Panc1 (cell line): ENCODE measurements around the gene LAMB4. TPM values are rescaled to one million over a fixed set of nuclear protein-coding genes. Genes with fewer than 3 reads are reported as not detected.

ENCODE experiments used
- ATAC-seq: fragments of 200-7000 bp; cut with Tn5 transposase; 2 replicates; pipeline ENCODE4 v1.9.1; 2020; ENCODE audit warnings: mild to moderate bottlenecking, moderate library complexity
- BruUV-seq: library from RNA; stranded (reverse); fragments of 400-500 nt; replicated peaks from 2 replicates; lab custom pipeline; 2021; lab: Mats Ljungman, UMichigan
- CTCF ChIA-PET: fragments of 300-600 bp; sonication (Branson Sonifier 250); formaldehyde crosslinking; loops from one replicate; lab custom pipeline; 2022; ENCODE audit warnings: antibody characterized with exemption; lab: Charles Lee
- POLR2A ChIA-PET: fragments of 300-600 bp; sonication (Branson Sonifier 250); formaldehyde crosslinking; loops from one replicate; lab custom pipeline; 2022; ENCODE audit warnings: antibody characterized with exemption; lab: Charles Lee
- DNase-seq: peaks from one replicate; pipeline ENCODE4 v3.0.0-alpha.2; 2010; ENCODE audit warnings: low read depth, low spot score
- H3K27ac ChIP-seq: 2 replicates; pipeline ENCODE4 v1.5.1; 2011; ENCODE audit warnings: mild to moderate bottlenecking, low read length, inconsistent platforms
- H3K27me3 ChIP-seq: fragments of 200-500 bp; sonication (Bioruptor generic); 2 replicates; pipeline ENCODE4 v1.6.0; 2014; ENCODE audit warnings: low read length, inconsistent platforms; ENCODE audit not compliant: control insufficient read depth, insufficient read depth
- H3K36me3 ChIP-seq: fragments of 200-500 bp; sonication (Bioruptor generic); 2 replicates; pipeline ENCODE4 v1.5.1; 2014; ENCODE audit warnings: inconsistent platforms, mild to moderate bottlenecking, low read length, moderate library complexity; ENCODE audit not compliant: control insufficient read depth, insufficient read depth
- H3K4me1 ChIP-seq: 2 replicates; pipeline ENCODE4 v1.5.1; 2011; ENCODE audit warnings: inconsistent platforms, mild to moderate bottlenecking, low read length, moderate library complexity; ENCODE audit not compliant: control insufficient read depth, insufficient read depth
- H3K4me3 ChIP-seq, 2 experiments: 2 replicates each; pipeline ENCODE4 v1.5.1; 2011 to 2012; ENCODE audit warnings: low read depth in 2 of 2, low read length in 2 of 2, mild to moderate bottlenecking in 2 of 2, inconsistent platforms in 1 of 2, moderate library complexity in 1 of 2
- H3K9me3 ChIP-seq: fragments of 200-500 bp; sonication (Bioruptor generic); 2 replicates; pipeline ENCODE4 v1.5.1; 2014; ENCODE audit warnings: low read depth, mild to moderate bottlenecking, inconsistent platforms, low read length, moderate library complexity; ENCODE audit not compliant: control insufficient read depth, insufficient read depth
- POLR2AphosphoS5 ChIP-seq: IDR thresholded peaks from 2 replicates; pipeline ENCODE4 v1.6.1; 2012; ENCODE audit warnings: mild to moderate bottlenecking, low read depth, low read length, moderate library complexity
- SIN3A ChIP-seq: IDR thresholded peaks from 2 replicates; pipeline ENCODE4 v1.6.1; 2012; ENCODE audit warnings: low read depth, mild to moderate bottlenecking, low read length, moderate library complexity, borderline replicate concordance; ENCODE audit not compliant: insufficient read depth
- TCF7L2 ChIP-seq: IDR thresholded peaks from 2 replicates; pipeline ENCODE4 v1.6.1; 2011; ENCODE audit warnings: mild to moderate bottlenecking, low read depth, low read length, inconsistent platforms
- in situ Hi-C: cut with HindIII; loops from 2 replicates; pipeline ENCODE4 v1.10.0; 2016; ENCODE audit warnings: low sequenced_read_pairs, low pct_unique_long_range_greater_than_20kb
- intact Hi-C: fragments of 100-400 bp; cut with micrococcal nuclease; formaldehyde crosslinking; loops from one replicate; pipeline ENCODE4 v1.10.0; 2022; ENCODE audit not compliant: unreplicated experiment
- total RNA-seq: library from RNA; stranded (reverse); gene quantifications from one replicate; pipeline ENCODE4 v1.2.1, GENCODE V29; 2021; ENCODE audit not compliant: unreplicated experiment
- TF ChIP-seq, protein P1 (sequence below), 2 experiments: IDR thresholded peaks; 2 replicates each; pipeline ENCODE4 v1.6.1; 2011 to 2012; ENCODE audit warnings: low read depth in 2 of 2, control low read depth in 1 of 2, low read length in 1 of 2, mild to moderate bottlenecking in 1 of 2, moderate library complexity in 1 of 2; ENCODE audit not compliant: insufficient read depth in 1 of 2
- TF ChIP-seq, protein P2 (sequence below): fragments of 450-650 bp; IDR thresholded peaks from 2 replicates; pipeline ENCODE4 v1.5.1; 2017; ENCODE audit warnings: mild to moderate bottlenecking

LAMB4 gene
- total RNA-seq, 1 experiment from 2014 or later, result not detected

DNA sequence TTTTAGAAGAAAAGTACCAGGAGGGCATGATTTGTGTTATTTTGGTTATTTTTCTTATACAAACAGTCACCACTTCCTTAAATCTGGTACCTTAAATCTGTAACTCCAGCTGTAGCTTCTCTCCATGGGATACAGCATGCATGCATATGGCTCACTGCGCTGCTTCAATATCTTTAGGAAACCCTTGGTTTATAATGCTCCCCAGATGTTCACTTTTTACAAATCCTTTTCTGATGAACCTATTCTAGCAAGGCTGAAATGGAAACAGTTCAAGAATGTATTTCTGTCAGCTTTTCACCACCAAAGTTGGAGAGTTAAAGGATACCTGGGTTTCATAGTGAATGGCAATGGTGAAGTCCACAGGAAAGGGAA, 50.9 kb downstream of the LAMB4 start:
- H3K9me3 ChIP-seq, result no peaks in the 10 kb centered on the region
- no peak for DNase-seq
- no peak overlapping the region for H3K27ac ChIP-seq
- no peaks in the 10 kb centered on the region for H3K27me3 ChIP-seq
- ChIA-PET POLR2A (no interaction called here), CTCF (no interaction called here)
- in situ Hi-C loops, result no loop called here
- no peaks in the 10 kb centered on the region for H3K4me1 ChIP-seq
- H3K4me3 ChIP-seq, result no peak overlapping the region
- intact Hi-C loops, result no loop called here
- H3K36me3 ChIP-seq, result no peaks in the 10 kb centered on the region
- ATAC-seq, result no peak
- no peak for TF ChIP-seq SIN3A
- no peak for TF ChIP-seq POLR2AphosphoS5
- TF ChIP-seq, protein P1, sequence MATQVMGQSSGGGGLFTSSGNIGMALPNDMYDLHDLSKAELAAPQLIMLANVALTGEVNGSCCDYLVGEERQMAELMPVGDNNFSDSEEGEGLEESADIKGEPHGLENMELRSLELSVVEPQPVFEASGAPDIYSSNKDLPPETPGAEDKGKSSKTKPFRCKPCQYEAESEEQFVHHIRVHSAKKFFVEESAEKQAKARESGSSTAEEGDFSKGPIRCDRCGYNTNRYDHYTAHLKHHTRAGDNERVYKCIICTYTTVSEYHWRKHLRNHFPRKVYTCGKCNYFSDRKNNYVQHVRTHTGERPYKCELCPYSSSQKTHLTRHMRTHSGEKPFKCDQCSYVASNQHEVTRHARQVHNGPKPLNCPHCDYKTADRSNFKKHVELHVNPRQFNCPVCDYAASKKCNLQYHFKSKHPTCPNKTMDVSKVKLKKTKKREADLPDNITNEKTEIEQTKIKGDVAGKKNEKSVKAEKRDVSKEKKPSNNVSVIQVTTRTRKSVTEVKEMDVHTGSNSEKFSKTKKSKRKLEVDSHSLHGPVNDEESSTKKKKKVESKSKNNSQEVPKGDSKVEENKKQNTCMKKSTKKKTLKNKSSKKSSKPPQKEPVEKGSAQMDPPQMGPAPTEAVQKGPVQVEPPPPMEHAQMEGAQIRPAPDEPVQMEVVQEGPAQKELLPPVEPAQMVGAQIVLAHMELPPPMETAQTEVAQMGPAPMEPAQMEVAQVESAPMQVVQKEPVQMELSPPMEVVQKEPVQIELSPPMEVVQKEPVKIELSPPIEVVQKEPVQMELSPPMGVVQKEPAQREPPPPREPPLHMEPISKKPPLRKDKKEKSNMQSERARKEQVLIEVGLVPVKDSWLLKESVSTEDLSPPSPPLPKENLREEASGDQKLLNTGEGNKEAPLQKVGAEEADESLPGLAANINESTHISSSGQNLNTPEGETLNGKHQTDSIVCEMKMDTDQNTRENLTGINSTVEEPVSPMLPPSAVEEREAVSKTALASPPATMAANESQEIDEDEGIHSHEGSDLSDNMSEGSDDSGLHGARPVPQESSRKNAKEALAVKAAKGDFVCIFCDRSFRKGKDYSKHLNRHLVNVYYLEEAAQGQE (IDR thresholded peaks at IDR 0.05; ENCODE audit: insufficient read depth in 1 of 2, low read depth in 2 of 2, low read length in 1 of 2), result no peak
- no peak for TF ChIP-seq TCF7L2
- TF ChIP-seq, protein P2, sequence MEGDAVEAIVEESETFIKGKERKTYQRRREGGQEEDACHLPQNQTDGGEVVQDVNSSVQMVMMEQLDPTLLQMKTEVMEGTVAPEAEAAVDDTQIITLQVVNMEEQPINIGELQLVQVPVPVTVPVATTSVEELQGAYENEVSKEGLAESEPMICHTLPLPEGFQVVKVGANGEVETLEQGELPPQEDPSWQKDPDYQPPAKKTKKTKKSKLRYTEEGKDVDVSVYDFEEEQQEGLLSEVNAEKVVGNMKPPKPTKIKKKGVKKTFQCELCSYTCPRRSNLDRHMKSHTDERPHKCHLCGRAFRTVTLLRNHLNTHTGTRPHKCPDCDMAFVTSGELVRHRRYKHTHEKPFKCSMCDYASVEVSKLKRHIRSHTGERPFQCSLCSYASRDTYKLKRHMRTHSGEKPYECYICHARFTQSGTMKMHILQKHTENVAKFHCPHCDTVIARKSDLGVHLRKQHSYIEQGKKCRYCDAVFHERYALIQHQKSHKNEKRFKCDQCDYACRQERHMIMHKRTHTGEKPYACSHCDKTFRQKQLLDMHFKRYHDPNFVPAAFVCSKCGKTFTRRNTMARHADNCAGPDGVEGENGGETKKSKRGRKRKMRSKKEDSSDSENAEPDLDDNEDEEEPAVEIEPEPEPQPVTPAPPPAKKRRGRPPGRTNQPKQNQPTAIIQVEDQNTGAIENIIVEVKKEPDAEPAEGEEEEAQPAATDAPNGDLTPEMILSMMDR, result no peak
- BruUV-seq, result no TSS peak

DNA sequence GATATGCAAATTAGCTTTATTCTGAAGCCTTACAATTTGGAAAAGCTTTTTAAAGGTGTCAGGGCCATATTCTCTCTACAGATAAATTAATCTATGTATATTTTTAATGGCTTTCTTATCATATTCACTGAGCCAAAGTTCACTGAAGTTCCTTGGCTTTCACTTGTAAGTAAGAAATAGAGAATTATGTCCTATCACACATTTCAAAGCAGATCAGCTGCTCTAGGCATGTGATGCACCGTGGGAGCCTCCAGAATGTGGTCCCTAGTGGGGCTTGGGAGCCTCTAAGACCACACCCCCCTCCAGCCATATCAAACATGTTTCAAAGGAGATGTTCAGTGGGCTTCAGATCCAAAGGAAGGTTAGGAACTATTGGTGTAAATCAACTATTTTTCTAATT, 51.5 kb downstream of the LAMB4 start:
- Histone ChIP-seq H3K4me1 (no peaks in the 10 kb centered on the region), H3K27me3 (no peaks in the 10 kb centered on the region), H3K36me3 (no peaks in the 10 kb centered on the region), H3K4me3 (no peak overlapping the region), H3K27ac (no peak overlapping the region), H3K9me3 (no peaks in the 10 kb centered on the region)
- ATAC-seq (no peak), DNase-seq (no peak)
- intact Hi-C loops, result no loop called here
- ChIA-PET POLR2A (interaction anchor here (0.6 kb wide), 1 partner anchor 75 kb away, joined by 4 read pairs; no protein-coding TSS in a partner anchor), CTCF (no interaction called here)
- no TSS peak for BruUV-seq
- TF ChIP-seq, protein P1 (IDR thresholded peaks at IDR 0.05; ENCODE audit: insufficient read depth in 1 of 2, low read depth in 2 of 2, low read length in 1 of 2), result no peak
- TF ChIP-seq SIN3A (no peak), POLR2AphosphoS5 (no peak), TCF7L2 (no peak)
- TF ChIP-seq, protein P2, result no peak
- in situ Hi-C loops, result no loop called here
